ENCODE measurements around the gene RASA3.

DNA sequence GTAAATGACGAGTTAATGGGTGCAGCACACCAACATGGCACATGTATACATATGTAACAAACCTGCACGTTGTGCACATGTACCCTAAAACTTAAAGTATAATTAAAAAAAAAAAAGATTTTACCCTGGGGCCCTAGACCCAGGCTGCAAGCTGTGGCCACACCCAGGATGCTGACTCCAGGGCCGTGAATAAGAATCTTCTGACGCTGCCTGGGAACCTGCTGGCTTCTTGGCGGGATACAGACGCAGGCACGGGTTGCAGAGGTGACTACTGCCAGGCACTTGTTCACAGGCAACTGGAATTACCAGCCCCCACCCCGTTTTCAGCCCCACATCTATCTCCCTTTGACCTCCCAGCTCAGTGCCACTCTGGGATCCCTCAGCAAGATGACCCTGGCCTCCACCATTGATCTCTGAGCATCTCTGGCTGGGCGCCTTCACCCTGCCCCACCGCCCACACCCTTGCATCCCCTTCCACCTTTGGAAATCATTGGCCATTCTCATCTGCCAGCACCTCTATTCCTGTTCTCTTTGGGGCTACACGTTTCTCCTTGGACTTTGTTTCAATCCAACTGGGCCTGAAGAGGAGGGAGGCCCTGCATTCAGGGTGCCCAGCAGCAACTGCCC is 25.6 kb upstream of the RASA3 start:
- TF ChIP-seq, protein P1, sequence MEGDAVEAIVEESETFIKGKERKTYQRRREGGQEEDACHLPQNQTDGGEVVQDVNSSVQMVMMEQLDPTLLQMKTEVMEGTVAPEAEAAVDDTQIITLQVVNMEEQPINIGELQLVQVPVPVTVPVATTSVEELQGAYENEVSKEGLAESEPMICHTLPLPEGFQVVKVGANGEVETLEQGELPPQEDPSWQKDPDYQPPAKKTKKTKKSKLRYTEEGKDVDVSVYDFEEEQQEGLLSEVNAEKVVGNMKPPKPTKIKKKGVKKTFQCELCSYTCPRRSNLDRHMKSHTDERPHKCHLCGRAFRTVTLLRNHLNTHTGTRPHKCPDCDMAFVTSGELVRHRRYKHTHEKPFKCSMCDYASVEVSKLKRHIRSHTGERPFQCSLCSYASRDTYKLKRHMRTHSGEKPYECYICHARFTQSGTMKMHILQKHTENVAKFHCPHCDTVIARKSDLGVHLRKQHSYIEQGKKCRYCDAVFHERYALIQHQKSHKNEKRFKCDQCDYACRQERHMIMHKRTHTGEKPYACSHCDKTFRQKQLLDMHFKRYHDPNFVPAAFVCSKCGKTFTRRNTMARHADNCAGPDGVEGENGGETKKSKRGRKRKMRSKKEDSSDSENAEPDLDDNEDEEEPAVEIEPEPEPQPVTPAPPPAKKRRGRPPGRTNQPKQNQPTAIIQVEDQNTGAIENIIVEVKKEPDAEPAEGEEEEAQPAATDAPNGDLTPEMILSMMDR (IDR thresholded peaks at IDR 0.05; ENCODE audit: extremely low read depth in 1 of 2, insufficient read depth in 1 of 2, low read depth in 1 of 2, low read length in 2 of 2), result no peak
- no peak for TF ChIP-seq POLR2AphosphoS5 (IDR thresholded peaks at IDR 0.05; ENCODE audit: insufficient read depth, low read depth, low read length)
- no peak for TF ChIP-seq EZH2 (IDR thresholded peaks at IDR 0.05; ENCODE audit: borderline replicate concordance, low read depth, low read length, severe bottlenecking)
- no peak for TF ChIP-seq POLR2A (IDR thresholded peaks at IDR 0.05; ENCODE audit: low read depth, low read length)
- no peak for TF ChIP-seq MYC (IDR thresholded peaks at IDR 0.05; ENCODE audit: low read depth, low read length)
- TF ChIP-seq, protein P2, sequence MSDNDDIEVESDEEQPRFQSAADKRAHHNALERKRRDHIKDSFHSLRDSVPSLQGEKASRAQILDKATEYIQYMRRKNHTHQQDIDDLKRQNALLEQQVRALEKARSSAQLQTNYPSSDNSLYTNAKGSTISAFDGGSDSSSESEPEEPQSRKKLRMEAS (IDR thresholded peaks at IDR 0.05; ENCODE audit: insufficient read depth, insufficient read length), result no peak
- TF ChIP-seq JUN (IDR thresholded peaks at IDR 0.05; ENCODE audit: borderline replicate concordance, insufficient read depth, insufficient read length, low read depth), result no peak
- TF ChIP-seq GATA2 (IDR thresholded peaks at IDR 0.05; ENCODE audit: insufficient read depth, insufficient read length, low read depth, low read length), result no peak
- TF ChIP-seq FOS (IDR thresholded peaks at IDR 0.05; ENCODE audit: borderline replicate concordance, insufficient read depth, low read length), result no peak

All from endothelial cell of umbilical vein (primary cell).